Measurements from ENCODE around the gene ASMTL. TPM values are rescaled to one million over a fixed set of nuclear protein-coding genes. Genes with fewer than 3 reads are reported as not detected.
A peak's percentile ranks its signal among the peaks of the same experiment; 100 is the strongest.

Gene ASMTL
- total and polyA plus RNA-seq, 2 of the 13 experiments (the other 11 are each of a cell fraction or from before 2014, with no cell fraction given): 5.6 to 16.3 TPM

- ChIA-PET CTCF (ENCODE audit: low intra/inter-chr PET ratio, low total read pairs) (no interaction called here), POLR2A (no interaction called here)
- intact Hi-C loops (cut with micrococcal nuclease; ENCODE audit: unreplicated experiment) (loop anchor here (1.0 kb wide), 1 partner anchor 55 kb away; the partner anchor contains the start of gene P2RY8), in situ Hi-C loops (cut with HindIII; ENCODE audit: extremely low pct_ligation_motif_present, low pct_unique_long_range_greater_than_20kb) (no loop called here)
- peak overlapping the region; percentile 66 for H3K9ac ChIP-seq (ENCODE audit: insufficient read depth, low read depth, low read length)
- no peaks in the 10 kb centered on the region for H3K36me3 ChIP-seq (replicated peaks in 1 of 2; ENCODE audit: control insufficient read depth in 1 of 2, insufficient read depth in 2 of 2, low read length in 2 of 2)
- peaks cover 30% of the 10 kb centered on the region for H3K4me1 ChIP-seq (ENCODE audit: insufficient read depth, low read length)
- peak; percentile 97 for ATAC-seq
- peak; percentile 95 for FAIRE-seq
- no peak overlapping the region for H2AFZ ChIP-seq (ENCODE audit: low read length)
- TSS peak; percentile 100 for BruUV-seq (replicated peaks)
- H3K27me3 ChIP-seq (ENCODE audit: control insufficient read depth in 1 of 2, insufficient read depth in 2 of 2, low read length in 2 of 2): no peaks in the 10 kb centered on the region
- peak overlapping the region; percentile 93 for H3K4me2 ChIP-seq (ENCODE audit: low read depth, low read length)
- peak; percentile 95 for DNase-seq (ENCODE audit: low spot score)
- H3K9me3 ChIP-seq (ENCODE audit: low read length): no peaks in the 10 kb centered on the region
- H3K79me2 ChIP-seq (ENCODE audit: insufficient read depth, low read length): no peaks in the 10 kb centered on the region
- peak overlapping the region; percentile 60 for H3K27ac ChIP-seq (ENCODE audit: extremely low read length, insufficient read depth, low read length)
- H3K4me3 ChIP-seq (replicated peaks in 1 of 3; ENCODE audit: insufficient read depth in 1 of 3, low read depth in 2 of 3, low read length in 3 of 3): peak overlapping the region; percentile 46 to 56 (median 48)
- WGBS (ENCODE audit: low lambda C conversion rate): 6% methylated on average over 17 of the region's 26 CpGs
- no peaks in the 10 kb centered on the region for H4K20me1 ChIP-seq (ENCODE audit: insufficient read depth, low read length)
- no peak; the same call in 1 of the 2 replicates for TF ChIP-seq ZNF232 (CRISPR knock-in tag; IDR thresholded peaks at IDR 0.05; ENCODE audit: borderline replicate concordance)
- TF ChIP-seq ARID2 (CRISPR knock-in tag; IDR thresholded peaks at IDR 0.05; ENCODE audit: borderline replicate concordance): 0 out of 2 replicates have a peak, but pooled peaks have one; percentile 69
- TF ChIP-seq CAMTA2 (CRISPR knock-in tag; IDR thresholded peaks at IDR 0.05; ENCODE audit: borderline replicate concordance): peak; percentile 48; the same call in 1 of the 2 replicates
- no peak for TF ChIP-seq GMEB2 (CRISPR knock-in tag; IDR thresholded peaks at IDR 0.05; ENCODE audit: low read depth)
- TF ChIP-seq ZNF615 (CRISPR knock-in tag; IDR thresholded peaks at IDR 0.05; ENCODE audit: borderline replicate concordance): 0 out of 2 replicates have a peak, but pooled peaks have one; percentile 30
- no peak for TF ChIP-seq MTA3 (CRISPR knock-in tag; IDR thresholded peaks at IDR 0.05)
- TF ChIP-seq ZNF276 (CRISPR knock-in tag; IDR thresholded peaks at IDR 0.05; ENCODE audit: low read depth): no peak
- TF ChIP-seq MAFG (CRISPR knock-in tag; IDR thresholded peaks at IDR 0.05): no peak
- TF ChIP-seq CENPT (CRISPR knock-in tag; IDR thresholded peaks at IDR 0.05; ENCODE audit: low read depth): no peak
- no peak for TF ChIP-seq HIC2 (CRISPR knock-in tag; IDR thresholded peaks at IDR 0.05; ENCODE audit: low read depth)
- no peak for TF ChIP-seq ZNF281 (CRISPR knock-in tag; IDR thresholded peaks at IDR 0.05; ENCODE audit: borderline replicate concordance)
- no peak for TF ChIP-seq HES4 (CRISPR knock-in tag; IDR thresholded peaks at IDR 0.05; ENCODE audit: borderline replicate concordance)
- peak; percentile 55; the same call in 1 of the 2 replicates for TF ChIP-seq ZNF431 (CRISPR knock-in tag; IDR thresholded peaks at IDR 0.05; ENCODE audit: borderline replicate concordance, low read depth)
- TF ChIP-seq ZSCAN29 (CRISPR knock-in tag; conservative IDR thresholded peaks at IDR 0.05): 0 out of 2 replicates have a peak, but pooled peaks have one; percentile 43
Observed at GRCh38 chrX:1481636-1482529, 29.2 kb upstream of the ASMTL start.
